PC-9 (cell line): ENCODE results near the gene KATNB1. TPM values are rescaled to one million over a fixed set of nuclear protein-coding genes. Genes with fewer than 3 reads are reported as not detected.
A peak's percentile ranks its signal among the peaks of the same experiment; 100 is the strongest.

Experiments used
- BruUV-seq: library from RNA; stranded (reverse); fragments of 400-500 nt; replicated peaks from 2 replicates; lab custom pipeline; 2021; lab: Mats Ljungman, UMichigan
- CTCF ChIA-PET: fragments of 300-600 bp; sonication (Branson Sonifier 250); formaldehyde crosslinking; loops from one replicate; lab custom pipeline; 2022; ENCODE audit warnings: antibody characterized with exemption; lab: Charles Lee
- POLR2A ChIA-PET: fragments of 300-600 bp; sonication (Branson Sonifier 250); formaldehyde crosslinking; loops from one replicate; lab custom pipeline; 2022; ENCODE audit warnings: antibody characterized with exemption; ENCODE audit not compliant: unreplicated experiment; lab: Charles Lee
- DNase-seq, 2 experiments: peaks; one replicate each; pipeline versions ENCODE4 v3.0.0 to v3.0.0-alpha.2; 2015 to 2022; ENCODE audit warnings: mixed read lengths in 1 of 2
- H2AFZ ChIP-seq: fragments of 200-600 bp; sonication (generic); 2 replicates; pipeline ENCODE4 v1.8.1; 2017; ENCODE audit warnings: antibody characterized with exemption
- H3F3A ChIP-seq: fragments of 200-600 bp; sonication (generic); 2 replicates; pipeline ENCODE4 v1.8.1; 2017; ENCODE audit warnings: antibody characterized with exemption, mild to moderate bottlenecking, low read depth; ENCODE audit not compliant: insufficient read depth
- H3K27ac ChIP-seq: fragments of 200-600 bp; sonication (generic); 2 replicates; pipeline ENCODE4 v1.6.1; 2016; ENCODE audit warnings: mixed run types
- H3K27me3 ChIP-seq: fragments of 200-600 bp; sonication (generic); 2 replicates; pipeline ENCODE4 v1.6.1; 2016; ENCODE audit warnings: low read depth, mixed run types; ENCODE audit not compliant: insufficient read depth
- H3K36me3 ChIP-seq: fragments of 200-600 bp; sonication (generic); 2 replicates; pipeline ENCODE4 v1.6.1; 2016; ENCODE audit warnings: low read depth, mixed run types
- H3K4me1 ChIP-seq: fragments of 200-600 bp; sonication (generic); replicated peaks from 2 replicates; pipeline ENCODE4 v1.6.1; 2016; ENCODE audit warnings: mixed run types; ENCODE audit not compliant: insufficient read depth
- H3K4me2 ChIP-seq: fragments of 200-600 bp; sonication (generic); 2 replicates; pipeline ENCODE4 v1.6.1; 2017; ENCODE audit warnings: mixed run types
- H3K4me3 ChIP-seq: fragments of 200-600 bp; sonication (generic); 2 replicates; pipeline ENCODE4 v1.6.1; 2016; ENCODE audit warnings: mixed run types
- H3K79me2 ChIP-seq: fragments of 200-600 bp; sonication (generic); 2 replicates; pipeline ENCODE4 v1.6.1; 2017; ENCODE audit warnings: low read depth, mixed run types
- H3K9me2 ChIP-seq: fragments of 200-600 bp; sonication (generic); 2 replicates; pipeline ENCODE4 v1.8.1; 2017; ENCODE audit warnings: mild to moderate bottlenecking; ENCODE audit not compliant: insufficient read depth
- H3K9me3 ChIP-seq: fragments of 200-600 bp; sonication (generic); 2 replicates; pipeline ENCODE4 v1.8.1; 2016; ENCODE audit warnings: low read depth; ENCODE audit not compliant: insufficient read depth
- H4K20me1 ChIP-seq: fragments of 200-600 bp; sonication (generic); 2 replicates; pipeline ENCODE4 v1.8.1; 2017; ENCODE audit not compliant: insufficient read depth
- CTCF ChIP-seq: fragments of 200-600 bp; sonication (generic); conservative IDR thresholded peaks from 2 replicates; pipeline ENCODE4 v1.6.1; 2017; ENCODE audit warnings: mixed run types, antibody characterized with exemption, mild to moderate bottlenecking, moderate library complexity
- EZH2 ChIP-seq: fragments of 200-600 bp; sonication (generic); IDR thresholded peaks from 2 replicates; pipeline ENCODE4 v1.8.0; 2017; ENCODE audit warnings: antibody characterized with exemption, low read depth
- intact Hi-C: fragments of 100-400 bp; cut with micrococcal nuclease; formaldehyde crosslinking; loops from one replicate; pipeline ENCODE4 v1.10.0; 2022; ENCODE audit not compliant: unreplicated experiment
- total RNA-seq: library from RNA; stranded (reverse); gene quantifications from 2 replicates; pipeline ENCODE4 v1.2.3, GENCODE V29; 2021

Gene KATNB1
- total RNA-seq, 1 experiment from 2014 or later = 27.7 TPM

GRCh38 chr16:57799600-57800199 lies 64.1 kb downstream of the KATNB1 start:
- Histone ChIP-seq H3K27ac (no peak overlapping the region), H3K9me2 (no peaks in the 10 kb centered on the region), H3K4me2 (peak overlapping the region; percentile 100), H4K20me1 (no peaks in the 10 kb centered on the region), H3K79me2 (peaks cover 49% of the 10 kb centered on the region), H3K9me3 (no peaks in the 10 kb centered on the region), H3K4me3 (peak overlapping the region; percentile 17; the same call in 1 of the 2 replicates), H3F3A (peaks cover 52% of the 10 kb centered on the region), H3K4me1 (peaks cover 68% of the 10 kb centered on the region), H2AFZ (no peak overlapping the region), H3K27me3 (no peaks in the 10 kb centered on the region), H3K36me3 (peaks cover 9% of the 10 kb centered on the region)
- BruUV-seq = no TSS peak
- POLR2A ChIA-PET = no interaction called here
- TF ChIP-seq EZH2 = no peak
- TF ChIP-seq CTCF = no peak
- CTCF ChIA-PET = no interaction called here
- DNase-seq = peak in 1 of 2 experiments; percentile 36
- intact Hi-C loops = loop anchor here (2.0 kb wide), 1 partner anchor 95 kb away; no protein-coding TSS in a partner anchor

GRCh38 chr16:57800200-57801097 lies 64.9 kb downstream of the KATNB1 start:
- Histone ChIP-seq H3K36me3 (peaks cover 7% of the 10 kb centered on the region), H3F3A (peaks cover 52% of the 10 kb centered on the region), H2AFZ (no peak overlapping the region), H3K4me3 (peak overlapping the region; percentile 63), H3K4me2 (peak overlapping the region; percentile 100), H3K79me2 (peaks cover 43% of the 10 kb centered on the region), H3K27ac (peak overlapping the region; percentile 85), H3K27me3 (no peaks in the 10 kb centered on the region), H3K4me1 (peaks cover 61% of the 10 kb centered on the region), H4K20me1 (no peaks in the 10 kb centered on the region), H3K9me2 (no peaks in the 10 kb centered on the region), H3K9me3 (no peaks in the 10 kb centered on the region)
- intact Hi-C loops = loop anchor here (2.0 kb wide), 1 partner anchor 94 kb away; no protein-coding TSS in a partner anchor
- TF ChIP-seq CTCF (no peak), EZH2 (no peak)
- ChIA-PET POLR2A (interaction anchor here (0.6 to 0.7 kb wide), 2 partner anchors 8 to 192 kb away, joined by 3 read pairs; no protein-coding TSS in a partner anchor), CTCF (interaction anchor here (1.2 kb wide), 1 partner anchor 63 kb away, joined by 5 read pairs; no protein-coding TSS in a partner anchor)
- no TSS peak for BruUV-seq
- DNase-seq = no peak
